ENCODE results near the gene KCNH3. TPM values are rescaled to one million over a fixed set of nuclear protein-coding genes. Genes with fewer than 3 reads are reported as not detected.

Gene KCNH3
- total and polyA plus RNA-seq, 2 of the 4 experiments (the other 2 are of a cell fraction), result 0.10 TPM; not detected in 1

DNA sequence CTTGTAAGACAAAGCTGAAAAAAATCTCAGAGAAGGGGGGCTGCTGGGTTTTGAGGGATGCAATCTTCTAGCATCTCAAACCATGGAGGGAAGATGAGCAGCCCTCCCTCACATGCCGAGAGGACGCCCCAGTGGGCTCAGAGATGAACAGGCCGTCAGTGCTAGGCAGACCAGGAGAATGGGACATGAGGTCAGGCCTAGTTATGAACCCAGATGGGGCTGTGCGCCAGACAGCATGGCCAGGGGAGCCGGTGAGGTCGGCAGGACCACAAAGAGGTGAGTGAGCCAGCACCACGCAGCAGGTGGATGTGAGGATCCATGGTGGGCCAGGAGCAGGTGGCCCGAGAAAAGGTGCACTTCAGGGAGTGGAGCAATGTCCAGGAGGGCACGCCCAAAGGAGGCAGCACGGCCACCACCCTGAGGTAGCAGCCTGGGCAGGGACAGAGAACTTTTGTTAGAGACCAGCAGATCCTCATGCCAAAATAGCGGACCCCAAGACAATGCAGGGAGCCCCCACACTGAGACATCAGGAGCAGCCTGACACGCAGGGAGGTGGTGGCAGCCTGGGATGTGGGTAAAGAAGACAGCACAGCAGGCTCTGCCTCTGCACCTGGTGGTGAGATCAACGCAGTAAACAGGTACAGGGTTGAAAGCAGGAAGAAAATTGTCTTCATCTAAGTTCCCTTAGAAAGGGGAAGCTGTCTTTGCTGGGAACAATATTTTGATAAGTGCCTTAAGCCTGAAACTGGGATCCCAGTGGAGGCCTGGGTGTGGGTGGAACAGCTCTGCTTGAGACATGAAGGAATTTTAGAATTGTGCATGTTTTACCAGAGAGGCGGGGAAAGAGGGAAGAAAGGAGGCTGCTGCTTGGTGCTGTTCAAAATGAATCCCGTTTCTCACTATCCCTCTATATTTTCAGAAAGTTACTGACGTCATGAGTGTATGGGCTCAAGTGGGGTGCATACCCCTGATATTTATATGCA lies 46.9 kb downstream of the KCNH3 start:
- CTCF ChIA-PET, result no interaction called here
- Histone ChIP-seq H3K56ac (ENCODE audit: extremely low read depth, insufficient read depth, low read length) (no peak overlapping the region), H3K9ac (ENCODE audit: low read depth, low read length) (no peak overlapping the region), H3K4me3 (ENCODE audit: insufficient read depth, low read depth, low read length) (no peak overlapping the region), H3K14ac (replicated peaks; ENCODE audit: low read depth, low read length) (no peak overlapping the region), H2BK5ac (ENCODE audit: low read depth, low read length, poor library complexity, severe bottlenecking) (no peak overlapping the region), H4K20me1 (ENCODE audit: insufficient read depth, low read length) (peaks cover 2% of the 10 kb centered on the region), H3K4me1 (ENCODE audit: control insufficient read depth, insufficient read depth, low read length) (peaks cover 2% of the 10 kb centered on the region; the same call in 1 of the 2 replicates), H2AFZ (replicated peaks; ENCODE audit: low read length, poor library complexity) (no peak overlapping the region), H4K8ac (ENCODE audit: low read depth in 2 of 2, low read length in 2 of 2) (no peak overlapping the region), H3K18ac (ENCODE audit: low read depth, low read length) (no peak overlapping the region), H3K4me2 (ENCODE audit: low read depth, low read length) (no peak overlapping the region), H4K5ac (ENCODE audit: low read depth, low read length) (no peak overlapping the region), H2BK20ac (ENCODE audit: low read depth, low read length) (no peak overlapping the region), H2BK15ac (ENCODE audit: low read depth, low read length) (no peak overlapping the region), H4K91ac (ENCODE audit: insufficient read depth, low read depth, low read length) (no peak overlapping the region), H2AK9ac (replicated peaks; ENCODE audit: low read depth, low read length, poor library complexity) (no peak overlapping the region), H2AK5ac (ENCODE audit: low read depth, low read length) (no peak overlapping the region), H3K27me3 (ENCODE audit: control insufficient read depth, insufficient read depth, low read length) (no peaks in the 10 kb centered on the region), H2BK120ac (ENCODE audit: low read depth, low read length) (no peak overlapping the region), H3K36me3 (ENCODE audit: control insufficient read depth, insufficient read depth, low read length) (peaks cover 4% of the 10 kb centered on the region; the same call in 1 of the 2 replicates), H3K23ac (ENCODE audit: low read depth, low read length) (no peak overlapping the region), H3K4ac (ENCODE audit: low read depth, low read length) (no peak overlapping the region), H3K27ac (ENCODE audit: insufficient read depth, low read length) (no peak overlapping the region), H3K79me1 (ENCODE audit: low read depth in 1 of 2, low read length in 2 of 2) (peaks cover 0 to 15% of the 10 kb centered on the region in 2 experiments; a peak in 3 of 4 replicates), H3K9me3 (ENCODE audit: control insufficient read depth, insufficient read depth, low read length) (no peaks in the 10 kb centered on the region), H3K9me1 (ENCODE audit: insufficient read depth, low read length) (peaks cover 8% of the 10 kb centered on the region; the same call in 1 of the 2 replicates)
- POLR2A ChIA-PET (ENCODE audit: unreplicated experiment), result no interaction called here
- no TSS peak for BruUV-seq (replicated peaks)
- no peak for DNase-seq
- WGBS, 2 experiments (ENCODE audit: extremely low coverage in 2 of 2, insufficient read length in 1 of 2), result 86% methylated on average over 9 of the region's 16 CpGs; no CpG with 5 or more reads in 1 of the 2 experiments
- intact Hi-C loops (cut with micrococcal nuclease), result no loop called here
- no peak for ATAC-seq (ENCODE audit: low read depth)
- in situ Hi-C loops (cut with MboI; ENCODE audit: low sequenced_read_pairs), result no loop called here
- dilution Hi-C loops (cut with HindIII; ENCODE audit: low sequenced_read_pairs, unreplicated experiment), result no loop called here
- TF ChIP-seq BHLHE40 (IDR thresholded peaks at IDR 0.05; ENCODE audit: low read depth, low read length), result no peak
- no peak for TF ChIP-seq RFX5 (IDR thresholded peaks at IDR 0.05; ENCODE audit: low read depth, low read length)
- TF ChIP-seq, protein P1, sequence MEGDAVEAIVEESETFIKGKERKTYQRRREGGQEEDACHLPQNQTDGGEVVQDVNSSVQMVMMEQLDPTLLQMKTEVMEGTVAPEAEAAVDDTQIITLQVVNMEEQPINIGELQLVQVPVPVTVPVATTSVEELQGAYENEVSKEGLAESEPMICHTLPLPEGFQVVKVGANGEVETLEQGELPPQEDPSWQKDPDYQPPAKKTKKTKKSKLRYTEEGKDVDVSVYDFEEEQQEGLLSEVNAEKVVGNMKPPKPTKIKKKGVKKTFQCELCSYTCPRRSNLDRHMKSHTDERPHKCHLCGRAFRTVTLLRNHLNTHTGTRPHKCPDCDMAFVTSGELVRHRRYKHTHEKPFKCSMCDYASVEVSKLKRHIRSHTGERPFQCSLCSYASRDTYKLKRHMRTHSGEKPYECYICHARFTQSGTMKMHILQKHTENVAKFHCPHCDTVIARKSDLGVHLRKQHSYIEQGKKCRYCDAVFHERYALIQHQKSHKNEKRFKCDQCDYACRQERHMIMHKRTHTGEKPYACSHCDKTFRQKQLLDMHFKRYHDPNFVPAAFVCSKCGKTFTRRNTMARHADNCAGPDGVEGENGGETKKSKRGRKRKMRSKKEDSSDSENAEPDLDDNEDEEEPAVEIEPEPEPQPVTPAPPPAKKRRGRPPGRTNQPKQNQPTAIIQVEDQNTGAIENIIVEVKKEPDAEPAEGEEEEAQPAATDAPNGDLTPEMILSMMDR (conservative IDR thresholded peaks at IDR 0.05; ENCODE audit: low read depth, low read length), result no peak
- TF ChIP-seq RAD21 (IDR thresholded peaks at IDR 0.05; ENCODE audit: low read length), result no peak
- no peak for TF ChIP-seq MAFK (IDR thresholded peaks at IDR 0.05; ENCODE audit: low read depth, low read length)
- TF ChIP-seq, protein P2, sequence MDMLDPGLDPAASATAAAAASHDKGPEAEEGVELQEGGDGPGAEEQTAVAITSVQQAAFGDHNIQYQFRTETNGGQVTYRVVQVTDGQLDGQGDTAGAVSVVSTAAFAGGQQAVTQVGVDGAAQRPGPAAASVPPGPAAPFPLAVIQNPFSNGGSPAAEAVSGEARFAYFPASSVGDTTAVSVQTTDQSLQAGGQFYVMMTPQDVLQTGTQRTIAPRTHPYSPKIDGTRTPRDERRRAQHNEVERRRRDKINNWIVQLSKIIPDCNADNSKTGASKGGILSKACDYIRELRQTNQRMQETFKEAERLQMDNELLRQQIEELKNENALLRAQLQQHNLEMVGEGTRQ (IDR thresholded peaks at IDR 0.05; ENCODE audit: low read depth, low read length), result no peak
- TF ChIP-seq SMC3 (IDR thresholded peaks at IDR 0.05; ENCODE audit: low read depth, low read length), result no peak
- TF ChIP-seq FOS (IDR thresholded peaks at IDR 0.05; ENCODE audit: low read depth, low read length), result no peak
- TF ChIP-seq POLR2A (IDR thresholded peaks at IDR 0.05; ENCODE audit: low read depth, low read length), result no peak
- no peak for TF ChIP-seq MAZ (IDR thresholded peaks at IDR 0.05; ENCODE audit: borderline replicate concordance, low read depth, low read length)
- no peak for TF ChIP-seq MXI1 (IDR thresholded peaks at IDR 0.05; ENCODE audit: borderline replicate concordance, low read depth, low read length)
- TF ChIP-seq, protein P3, sequence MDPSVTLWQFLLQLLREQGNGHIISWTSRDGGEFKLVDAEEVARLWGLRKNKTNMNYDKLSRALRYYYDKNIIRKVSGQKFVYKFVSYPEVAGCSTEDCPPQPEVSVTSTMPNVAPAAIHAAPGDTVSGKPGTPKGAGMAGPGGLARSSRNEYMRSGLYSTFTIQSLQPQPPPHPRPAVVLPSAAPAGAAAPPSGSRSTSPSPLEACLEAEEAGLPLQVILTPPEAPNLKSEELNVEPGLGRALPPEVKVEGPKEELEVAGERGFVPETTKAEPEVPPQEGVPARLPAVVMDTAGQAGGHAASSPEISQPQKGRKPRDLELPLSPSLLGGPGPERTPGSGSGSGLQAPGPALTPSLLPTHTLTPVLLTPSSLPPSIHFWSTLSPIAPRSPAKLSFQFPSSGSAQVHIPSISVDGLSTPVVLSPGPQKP (IDR thresholded peaks at IDR 0.05; ENCODE audit: borderline replicate concordance, low read depth, low read length), result no peak
- no peak for TF ChIP-seq RCOR1 (IDR thresholded peaks at IDR 0.05; ENCODE audit: insufficient replicate concordance, low read length)
- no peak for TF ChIP-seq NFE2L2 (IDR thresholded peaks at IDR 0.05; ENCODE audit: low read depth, low read length)
